GM23248 (cell line): ENCODE measurements around the gene LYPD8.

ENCODE experiments used
- EZH2 ChIP-seq: fragments of 200-600 bp; sonication (generic); IDR thresholded peaks from 2 replicates; pipeline ENCODE4 v1.6.1; 2018; ENCODE audit warnings: antibody characterized with exemption, mild to moderate bottlenecking; ENCODE audit not compliant: insufficient read depth, poor library complexity, severe bottlenecking
- EZH2phosphoT487 ChIP-seq: fragments of 200-600 bp; sonication (generic); IDR thresholded peaks from 2 replicates; pipeline ENCODE4 v1.6.1; 2018; ENCODE audit warnings: antibody characterized with exemption, moderate library complexity, mild to moderate bottlenecking, low read depth; ENCODE audit not compliant: insufficient read depth

DNA sequence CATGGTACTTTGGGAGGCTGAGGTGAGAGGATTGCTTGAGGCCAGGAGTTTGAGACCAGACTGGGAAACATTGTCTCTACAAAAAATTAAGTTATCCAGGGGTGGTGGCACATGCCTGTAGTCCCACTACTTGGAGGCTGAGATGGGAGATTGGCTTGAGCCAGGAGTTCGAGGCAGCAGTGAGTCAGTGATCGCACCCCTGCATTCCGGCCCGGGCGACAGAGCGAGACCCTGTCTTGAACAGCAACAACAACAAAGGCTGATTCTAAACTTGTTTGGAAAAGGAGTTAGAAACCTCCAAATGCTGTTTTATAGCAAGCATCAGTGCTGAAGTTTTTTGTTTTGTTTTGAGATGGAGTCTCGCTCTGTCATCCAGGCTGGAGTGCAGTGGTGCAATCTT lies 14.7 kb downstream of the LYPD8 start:
- TF ChIP-seq EZH2, result no peak
- TF ChIP-seq EZH2phosphoT487, result no peak
